ENCODE data around the gene HHIPL1.

Gene HHIPL1

DNA sequence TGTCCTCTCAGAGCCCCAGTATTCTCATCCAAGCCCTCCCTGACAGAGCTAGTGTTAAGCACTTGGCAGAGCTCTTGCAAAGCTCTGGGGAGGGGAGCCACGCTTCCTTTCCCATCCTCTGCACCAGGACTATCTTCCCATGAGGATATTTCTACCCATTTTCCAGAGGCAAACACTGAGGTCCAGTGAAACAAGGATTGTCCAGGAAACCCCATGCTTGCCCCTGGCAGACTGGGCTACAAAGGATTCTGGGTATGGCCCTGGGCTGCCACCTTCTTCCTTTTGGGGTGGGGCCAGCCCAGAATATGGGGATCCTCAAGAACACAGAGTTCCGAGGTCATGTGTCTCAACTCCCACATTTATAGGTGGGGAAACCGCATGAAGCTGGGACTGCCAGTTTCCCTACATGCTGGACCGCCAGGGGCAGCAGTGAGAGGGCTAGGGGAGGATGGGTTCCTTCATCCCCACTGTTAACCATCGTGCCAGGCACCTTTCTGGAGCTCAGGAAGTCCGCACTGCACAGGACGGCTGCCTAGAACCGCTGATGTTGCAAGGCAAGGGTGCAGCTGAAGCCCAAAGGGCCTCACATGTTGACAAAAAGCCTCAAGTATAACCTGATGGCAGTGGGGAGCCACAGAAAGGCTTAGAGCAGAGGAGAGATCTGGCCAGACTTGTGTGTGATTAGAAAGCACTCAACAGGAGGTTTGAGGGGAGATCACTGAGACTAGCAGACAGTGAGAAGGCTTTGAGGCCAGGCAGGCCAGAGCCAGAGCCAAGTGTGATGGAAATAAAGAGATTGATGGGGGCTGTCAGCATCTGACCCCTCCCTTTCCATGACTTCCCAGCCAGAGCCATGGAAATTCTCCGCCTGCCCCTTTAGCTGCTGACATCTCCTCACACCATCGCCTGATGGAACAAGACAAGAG is 35.4 kb upstream of the HHIPL1 start:
- intact Hi-C loops (cut with DNase I) = no loop called here
- peak in 1 of 10 donors; percentile 82 for DNase-seq

DNA sequence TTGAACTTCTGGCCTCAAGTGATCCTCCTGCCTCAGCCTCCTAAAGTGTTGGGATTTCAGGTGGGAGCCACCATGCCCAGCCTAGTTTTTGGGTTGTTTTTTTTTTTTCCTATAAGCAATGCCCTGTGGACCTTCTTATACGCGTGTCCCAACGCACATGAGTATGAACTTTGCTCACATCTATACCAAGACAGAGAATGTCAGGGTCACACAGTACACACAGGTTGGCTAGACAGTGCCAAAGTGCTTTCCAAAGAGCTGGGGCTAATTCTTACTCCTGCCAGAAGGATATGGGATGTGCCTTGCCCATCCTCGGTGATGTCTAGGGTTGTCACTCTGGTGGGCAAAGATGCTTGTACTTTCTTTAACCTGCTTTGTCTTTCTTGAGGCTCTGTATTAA is 33.3 kb upstream of the HHIPL1 start:
- DNase-seq = no peak
- intact Hi-C loops (cut with DNase I) = no loop called here

GRCh38 chr14:99612071-99612737 is 32.7 kb upstream of the HHIPL1 start:
- DNase-seq = no peak

GRCh38 chr14:99612738-99613330 is 32.1 kb upstream of the HHIPL1 start:
- intact Hi-C loops (cut with DNase I) = no loop called here
- no peak for DNase-seq

More at GRCh38 chr14:99612071-99612737, 32.7 kb upstream of the HHIPL1 start:
- intact Hi-C loops (cut with DNase I) = no loop called here

DNA sequence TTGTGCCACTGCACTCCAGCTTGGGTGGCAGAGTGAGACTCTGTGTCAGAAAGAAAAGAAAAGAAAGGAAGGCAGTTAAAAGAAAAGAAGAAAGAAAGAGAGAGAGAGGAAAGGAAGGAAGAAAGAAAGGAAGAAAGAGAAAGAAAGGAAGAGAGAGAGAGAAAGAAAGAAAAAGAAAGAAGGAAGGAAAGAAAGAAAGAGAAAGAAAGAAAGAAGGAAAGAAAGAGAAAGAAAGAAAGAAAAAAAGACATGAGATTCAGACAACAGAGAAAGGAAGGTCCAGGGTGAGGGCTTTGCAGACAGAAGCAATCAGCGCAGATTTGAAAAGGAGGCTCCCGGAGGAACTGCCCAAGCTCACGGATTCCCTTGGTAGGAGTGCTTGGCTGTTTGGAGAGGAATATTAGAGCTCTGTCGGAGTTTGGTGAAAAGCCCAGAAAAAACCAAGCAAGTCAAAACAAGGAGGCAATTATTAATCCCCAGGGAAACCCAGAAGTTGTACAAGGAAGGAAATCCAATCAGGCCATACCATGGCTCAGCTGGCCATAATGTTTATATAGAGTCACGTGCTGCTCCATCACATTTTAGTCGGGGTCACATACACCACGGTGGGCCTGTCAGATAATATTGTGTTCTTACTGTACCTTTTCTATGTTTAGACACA is 29.3 kb upstream of the HHIPL1 start:
- DNase-seq = no peak
- intact Hi-C loops (cut with DNase I) = no loop called here

DNA sequence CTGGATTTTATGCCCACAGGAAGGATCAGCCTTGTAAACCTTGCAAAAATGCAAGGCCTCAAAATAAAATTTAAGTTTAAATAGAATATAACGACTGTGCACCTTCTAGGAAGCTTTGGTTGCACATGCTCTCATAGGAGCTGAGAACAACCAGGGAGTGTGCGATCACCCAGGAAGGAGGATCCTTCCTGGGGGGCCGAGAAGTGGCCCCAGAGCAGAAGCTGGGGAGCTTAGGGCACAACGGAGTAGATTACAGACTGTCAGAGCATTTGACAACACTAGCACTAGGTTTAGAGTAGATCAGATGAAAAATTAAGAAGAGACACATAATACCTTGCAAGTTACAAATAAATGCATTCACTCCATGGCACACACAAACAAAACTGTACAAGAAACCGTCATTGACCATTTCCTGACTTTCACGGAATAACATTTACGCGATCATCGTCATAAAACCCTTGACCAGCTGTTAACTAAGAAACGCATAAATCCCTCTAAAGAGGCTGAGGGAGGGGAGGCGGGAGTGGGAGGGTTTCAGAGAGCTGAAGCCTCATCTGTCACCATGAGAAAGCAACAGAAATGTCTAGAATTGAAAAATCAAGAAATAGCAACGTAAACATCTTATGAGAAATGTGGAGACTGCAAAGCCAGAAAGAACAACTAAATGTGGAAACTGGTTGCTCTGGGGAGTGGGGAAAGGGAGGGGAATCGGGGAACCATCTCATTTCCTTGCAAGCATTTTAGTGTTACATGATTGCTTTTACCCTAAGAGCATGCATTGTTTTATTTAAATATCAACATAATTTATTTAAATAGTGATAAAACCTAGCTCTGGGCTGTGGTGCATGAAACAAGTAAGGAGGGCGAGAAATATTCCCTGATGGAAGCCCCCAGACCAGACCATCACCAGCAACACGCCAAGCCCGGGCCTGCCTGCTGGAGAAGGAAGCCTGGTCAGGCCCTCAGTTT is 27.8 kb upstream of the HHIPL1 start:
- intact Hi-C loops (cut with DNase I) = no loop called here
- no peak for DNase-seq

GRCh38 chr14:99619835-99620834 is 24.8 kb upstream of the HHIPL1 start:
- no peak for DNase-seq
- intact Hi-C loops (cut with DNase I) = no loop called here

DNA sequence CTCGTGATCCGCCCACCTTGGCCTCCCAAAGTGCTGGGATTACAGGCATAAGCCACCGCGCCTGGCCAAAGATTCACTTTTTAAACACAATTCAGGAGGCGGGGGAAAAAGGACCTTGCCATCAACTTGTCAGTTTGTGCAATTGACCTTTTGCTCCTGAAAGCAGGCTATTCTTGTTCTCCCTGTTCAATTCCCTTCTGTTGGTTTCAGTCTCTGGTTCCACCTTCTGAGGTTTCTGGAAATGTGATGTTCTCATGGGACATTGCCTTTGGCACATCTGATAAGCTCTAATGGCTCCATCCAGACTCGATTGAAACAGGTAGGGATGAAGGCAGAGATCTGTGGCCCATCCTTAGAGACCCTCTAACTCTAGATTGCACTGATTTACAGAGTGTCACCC is 23.0 kb upstream of the HHIPL1 start:
- no peak for DNase-seq

DNA sequence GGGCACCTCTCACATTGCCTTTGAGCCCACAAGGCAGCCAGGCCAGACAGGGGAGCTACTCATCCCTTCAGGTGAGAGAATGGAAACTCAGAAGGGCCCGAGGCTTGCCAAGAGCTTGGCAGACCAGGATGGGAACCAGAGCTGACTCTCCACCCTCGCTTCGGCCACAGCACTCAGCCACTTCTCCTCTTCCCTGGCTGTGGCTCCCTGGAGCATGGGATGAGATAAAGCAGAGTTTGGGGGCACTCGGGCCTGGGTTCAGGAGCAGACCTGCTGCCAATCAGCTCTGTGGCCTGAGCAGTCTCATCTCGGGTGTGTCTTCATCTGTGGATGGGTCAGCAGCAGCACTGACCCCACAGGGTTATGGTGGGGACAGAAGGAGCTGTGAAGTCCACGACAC is 20.9 kb upstream of the HHIPL1 start:
- DNase-seq = no peak
- intact Hi-C loops (cut with DNase I) = no loop called here

More for the DNA sequence above, 23.0 kb upstream of the HHIPL1 start:
- intact Hi-C loops (cut with DNase I) = no loop called here

DNA sequence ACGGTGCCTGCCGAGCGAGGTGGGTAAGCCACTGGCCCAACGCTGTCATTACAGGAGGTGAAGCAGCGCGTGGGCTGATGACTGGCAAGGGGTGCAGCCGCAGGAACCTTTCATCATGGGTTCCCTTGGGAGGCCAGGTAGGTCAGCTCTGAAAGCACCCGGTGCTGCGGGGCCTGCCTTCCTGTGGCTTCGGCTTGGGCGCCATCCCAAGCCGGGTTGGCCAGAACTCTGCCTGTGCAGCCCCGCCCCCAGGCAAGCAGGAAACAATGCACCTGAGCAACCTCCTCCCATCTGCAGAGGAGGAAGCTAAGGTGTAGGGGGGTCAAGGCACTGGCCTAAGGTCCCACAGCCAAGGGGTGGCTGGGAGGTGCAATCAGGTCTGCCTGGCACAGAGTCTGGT is 20.0 kb upstream of the HHIPL1 start:
- intact Hi-C loops (cut with DNase I) = no loop called here
- no peak for DNase-seq

DNA sequence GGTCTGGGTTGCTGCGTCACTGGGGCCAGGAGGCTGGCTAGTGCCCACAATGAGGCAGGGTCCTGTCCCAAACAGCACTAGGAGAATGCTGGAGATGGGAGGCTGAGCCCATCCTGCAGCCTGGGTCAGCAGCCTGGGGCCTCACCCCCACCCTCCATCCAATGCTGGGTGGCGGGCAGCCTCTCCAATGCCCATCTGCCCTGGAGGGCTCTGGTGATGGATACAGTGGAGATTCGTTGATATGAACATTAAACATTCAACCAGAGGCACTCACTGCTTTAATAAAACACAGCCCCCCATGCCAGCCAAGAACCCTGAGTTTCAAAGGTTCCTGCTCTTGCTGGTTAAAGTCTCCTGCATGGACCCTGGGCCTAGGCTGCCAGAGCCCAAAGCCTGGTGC is 19.5 kb upstream of the HHIPL1 start:
- intact Hi-C loops (cut with DNase I) = no loop called here
- DNase-seq = no peak

- DNase-seq = no peak
- intact Hi-C loops (cut with DNase I) = no loop called here
These were observed 18.8 kb upstream of the HHIPL1 start for GRCh38 chr14:99626041-99626648.

GRCh38 chr14:99627100-99627499 is 17.8 kb upstream of the HHIPL1 start:
- intact Hi-C loops (cut with DNase I) = no loop called here
- no peak for DNase-seq

DNA sequence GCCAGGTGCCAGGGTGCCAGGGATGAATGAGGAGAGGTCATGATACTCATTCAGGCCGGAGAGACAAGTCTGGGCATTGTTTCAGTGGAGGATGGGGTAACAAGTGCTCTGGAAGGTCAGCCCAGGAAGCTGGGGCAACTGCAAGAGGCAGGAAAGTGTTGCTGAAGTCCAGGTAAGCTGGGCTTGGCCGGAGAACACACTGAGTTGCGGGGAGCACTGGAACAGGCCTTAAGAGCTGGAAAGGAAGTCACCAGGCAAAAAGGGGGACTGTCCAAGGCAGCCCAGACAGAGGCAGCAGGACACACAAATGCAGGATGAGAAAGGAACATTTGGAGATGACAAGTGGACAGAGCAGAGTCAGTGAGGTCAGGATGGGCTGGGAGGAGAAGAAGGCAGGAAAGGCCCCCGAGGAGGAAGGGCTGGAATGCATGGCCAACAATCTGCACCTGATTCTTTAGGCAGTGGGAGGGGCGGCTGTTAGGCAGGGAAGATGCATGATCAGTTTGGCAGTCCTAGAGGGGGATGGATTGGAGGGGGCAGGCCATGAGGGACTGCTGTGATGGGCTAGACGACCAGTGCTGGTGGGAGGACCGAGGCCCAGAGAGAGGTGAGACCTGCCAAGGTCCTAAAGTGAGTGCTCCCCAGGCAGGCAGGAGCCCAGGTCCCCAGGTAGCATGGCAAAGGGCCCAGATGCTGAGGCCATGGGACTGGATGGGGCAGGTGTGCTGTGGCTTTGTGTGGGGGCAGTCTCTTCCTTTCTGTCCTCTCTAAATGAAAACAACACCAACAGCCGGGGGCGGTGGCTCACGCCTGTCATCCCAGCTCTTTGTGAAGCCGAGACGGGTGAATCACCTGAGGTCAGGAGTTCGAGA is 17.2 kb upstream of the HHIPL1 start:
- no peak for DNase-seq
- intact Hi-C loops (cut with DNase I) = loop anchor here (2.0 kb wide), 1 partner anchor 65 kb away; no protein-coding TSS in a partner anchor

DNA sequence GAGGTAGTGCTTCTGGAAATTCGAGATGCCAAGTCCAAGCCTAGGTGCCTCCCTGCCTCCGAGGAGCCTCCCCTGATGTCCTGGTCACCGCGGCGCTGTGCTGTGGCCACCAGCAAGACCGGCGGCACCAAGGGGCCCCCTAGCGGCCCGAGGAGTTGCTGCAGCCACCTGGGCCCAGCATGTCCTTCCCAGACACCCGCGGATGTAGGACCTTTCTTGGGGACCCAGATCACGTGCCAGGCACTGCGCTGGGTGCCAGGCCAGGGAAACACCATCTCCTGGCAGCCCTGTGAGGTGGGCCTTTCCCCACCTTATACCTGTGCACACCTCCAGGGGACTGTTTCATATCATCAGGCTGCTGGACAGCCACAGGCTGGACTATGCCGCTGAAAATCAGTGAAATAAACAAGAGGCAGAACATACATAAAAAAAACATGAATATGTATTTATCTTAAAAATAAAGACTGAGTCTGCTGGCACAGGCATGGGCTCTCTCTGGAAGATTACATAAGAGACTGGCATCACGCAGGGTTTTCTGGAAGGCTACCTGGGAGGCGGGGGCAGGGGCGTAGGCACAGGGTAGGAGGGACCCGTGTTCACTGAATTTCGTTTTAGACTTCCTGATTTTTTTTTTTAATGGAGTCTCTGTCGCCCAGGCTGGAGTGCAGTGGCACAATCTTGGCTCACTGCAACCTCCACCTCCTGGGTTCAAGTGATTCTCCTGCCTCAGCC is 15.9 kb upstream of the HHIPL1 start:
- intact Hi-C loops (cut with DNase I) = loop anchor here (1.0 to 2.0 kb wide), 2 partner anchors 66 to 111 kb away; no protein-coding TSS in a partner anchor
- DNase-seq = peak; percentile 71 to 98 (median 85)

GRCh38 chr14:99630202-99630601 is 14.7 kb upstream of the HHIPL1 start:
- DNase-seq = no peak
- intact Hi-C loops (cut with DNase I) = no loop called here

All from posterior cingulate gyrus (tissue), 11 donors.